ENCODE data around the gene FOXP1. TPM values are rescaled to one million over a fixed set of nuclear protein-coding genes. Genes with fewer than 3 reads are reported as not detected.
A peak's percentile ranks its signal among the peaks of the same experiment; 100 is the strongest.
"Not testable (repeated sequence)": the region's sequence is repeated elsewhere in the genome, so short reads cannot be mapped to it uniquely, and the experiment has no call there.

The FOXP1 gene
- total RNA-seq, 2 donors from 2014 or later, result 119 to 199 TPM

DNA sequence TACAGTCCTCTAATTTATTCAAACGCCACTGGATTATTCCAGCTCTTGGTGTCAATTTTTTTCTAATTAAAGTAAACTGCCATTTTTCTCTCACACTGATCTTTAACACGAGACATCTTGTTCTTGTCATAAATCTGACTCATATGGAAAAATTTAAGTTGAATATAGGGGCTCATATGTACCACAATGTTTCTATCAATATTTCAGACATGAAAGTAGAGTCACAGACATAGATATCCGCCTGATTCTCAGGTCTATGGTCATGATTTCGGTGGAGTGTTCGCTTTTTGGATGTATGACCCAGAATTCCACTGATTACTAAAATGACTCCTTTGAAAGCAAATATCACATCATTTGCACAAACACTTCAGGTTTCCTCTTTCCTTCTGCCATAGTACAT, 552.8 kb downstream of the FOXP1 start:
- Mint-ChIP-seq H3K9me3 (no peaks in the 10 kb centered on the region), H3K27ac (peak overlapping the region; percentile 51 to 81), H3K36me3 (peaks cover 30 to 52% of the 10 kb centered on the region in 2 donors)
- DNase-seq (ENCODE audit: low spot score in 2 of 2) (no peak), ATAC-seq (peak; percentile 72 to 77)

DNA sequence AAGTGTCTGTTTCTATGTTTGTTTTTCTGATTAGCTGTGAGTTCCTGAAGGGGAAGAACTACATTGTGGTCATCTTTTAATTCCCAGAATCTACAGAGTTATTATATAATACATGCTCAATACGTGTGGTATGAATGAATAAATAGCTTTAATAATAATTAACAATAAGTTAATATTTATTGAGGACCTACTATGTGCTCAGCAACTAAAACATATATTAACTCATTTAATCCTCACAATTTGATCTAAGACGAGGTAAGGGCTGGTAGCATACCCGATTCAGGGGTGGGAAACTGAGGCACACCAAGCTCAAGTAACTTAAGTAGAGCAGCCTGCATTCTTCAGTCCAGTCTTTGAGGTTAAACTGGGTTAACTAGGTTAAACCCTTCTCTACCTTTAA, 553.8 kb downstream of the FOXP1 start:
- peaks cover 24 to 50% of the 10 kb centered on the region in 2 donors for H3K36me3 Mint-ChIP-seq
- ATAC-seq (no peak), DNase-seq (ENCODE audit: low spot score in 2 of 2) (no peak)
- H3K27ac Mint-ChIP-seq, result peak overlapping the region in 1 of 2 donors; percentile 81
- H3K9me3 Mint-ChIP-seq, result no peaks in the 10 kb centered on the region

DNA sequence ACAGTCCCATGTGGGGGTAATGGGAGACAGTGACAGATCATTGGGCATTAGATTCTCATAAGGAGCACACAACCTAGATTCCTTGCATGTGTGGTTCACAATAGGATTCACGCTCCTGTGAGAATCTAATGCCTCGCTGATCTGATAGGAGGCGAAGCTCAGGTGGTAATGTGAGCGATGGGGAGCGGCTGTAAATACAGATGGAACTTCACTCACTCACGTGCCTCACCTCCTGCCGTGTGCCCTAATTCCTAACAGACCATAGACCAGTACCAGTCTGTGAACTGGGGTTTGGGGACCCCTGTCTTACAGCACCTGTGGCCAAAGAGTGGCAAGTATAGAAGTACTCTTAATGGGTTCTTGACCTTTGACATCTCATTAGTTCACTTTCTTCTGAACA, 554.7 kb downstream of the FOXP1 start:
- H3K27ac Mint-ChIP-seq, result no peak overlapping the region
- peaks cover 20 to 52% of the 10 kb centered on the region in 2 donors for H3K36me3 Mint-ChIP-seq
- DNase-seq (ENCODE audit: low spot score in 2 of 2), result no peak
- ATAC-seq, result no peak
- no peaks in the 10 kb centered on the region for H3K9me3 Mint-ChIP-seq

DNA sequence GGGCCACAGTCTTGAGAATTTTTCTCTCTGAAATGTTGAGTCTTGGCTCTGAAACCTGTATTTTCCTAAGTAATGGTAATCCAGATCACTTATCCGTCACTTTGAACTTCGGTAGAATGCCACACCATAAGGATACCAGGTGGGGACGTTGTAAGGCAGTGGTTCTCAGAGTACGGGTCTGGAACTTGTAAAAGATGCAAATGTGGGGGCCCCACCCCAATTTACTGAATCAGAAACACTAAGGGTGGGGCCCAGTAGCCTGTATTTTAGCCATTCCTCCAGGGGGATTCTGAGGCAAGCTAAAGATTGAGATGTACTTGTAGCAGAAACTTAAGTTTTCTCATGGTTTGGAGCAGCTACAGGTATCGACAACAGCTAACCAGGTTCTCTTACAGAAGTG, 555.3 kb downstream of the FOXP1 start:
- H3K27ac Mint-ChIP-seq, result peak overlapping the region in 1 of 2 donors; percentile 53
- no peak for DNase-seq (ENCODE audit: low spot score in 2 of 2)
- no peak for ATAC-seq
- no peaks in the 10 kb centered on the region for H3K9me3 Mint-ChIP-seq
- H3K36me3 Mint-ChIP-seq, result peaks cover 18 to 55% of the 10 kb centered on the region in 2 donors

DNA sequence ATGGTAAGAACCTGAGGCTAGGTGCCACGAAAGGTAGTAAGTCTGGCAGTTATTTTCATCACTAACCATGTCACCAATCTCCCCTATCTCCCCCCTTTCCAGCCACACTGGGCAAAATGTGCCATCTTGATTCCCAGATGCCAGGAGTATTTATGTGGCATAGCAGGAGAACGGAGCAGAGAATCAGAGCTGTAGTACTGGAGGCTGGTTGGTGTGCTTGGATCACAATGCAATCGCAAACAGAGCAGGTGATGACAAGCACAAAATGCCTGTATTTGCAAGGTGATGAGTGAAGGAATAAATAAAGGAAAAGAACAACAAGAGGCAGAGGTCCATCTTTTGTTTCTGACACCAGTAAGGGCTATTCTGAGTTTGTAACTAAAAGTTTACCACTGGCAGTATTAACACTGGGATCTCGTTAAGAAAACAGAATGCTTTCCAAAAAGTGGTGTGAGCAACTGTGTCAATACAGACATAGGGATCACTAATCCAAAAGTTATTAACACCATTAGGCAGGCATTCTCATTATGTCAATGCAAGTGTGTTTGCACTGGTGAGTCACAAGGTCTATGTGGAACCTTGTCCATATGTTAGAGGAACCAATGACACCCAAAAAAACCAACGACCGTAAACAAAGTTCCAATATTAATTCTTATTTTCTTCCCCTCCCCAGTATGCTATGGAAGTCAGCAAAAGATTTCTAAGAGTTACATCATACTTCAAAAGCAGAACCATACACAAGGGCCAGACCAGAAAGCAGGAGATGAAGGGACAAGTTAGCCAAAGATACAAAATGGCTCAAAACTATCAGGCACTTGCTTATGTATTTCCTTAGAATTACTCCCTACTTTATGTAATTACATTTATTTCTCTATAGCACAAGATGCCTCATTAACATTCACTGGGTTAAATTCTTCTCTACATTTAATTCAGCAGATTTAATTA, 556.6 kb downstream of the FOXP1 start:
- Mint-ChIP-seq H3K36me3 (peaks cover 13 to 52% of the 10 kb centered on the region in 2 donors), H3K9me3 (no peaks in the 10 kb centered on the region), H3K27ac (peak overlapping the region; percentile 4 to 60)
- ATAC-seq (no peak), DNase-seq (ENCODE audit: low spot score in 2 of 2) (no peak)

DNA sequence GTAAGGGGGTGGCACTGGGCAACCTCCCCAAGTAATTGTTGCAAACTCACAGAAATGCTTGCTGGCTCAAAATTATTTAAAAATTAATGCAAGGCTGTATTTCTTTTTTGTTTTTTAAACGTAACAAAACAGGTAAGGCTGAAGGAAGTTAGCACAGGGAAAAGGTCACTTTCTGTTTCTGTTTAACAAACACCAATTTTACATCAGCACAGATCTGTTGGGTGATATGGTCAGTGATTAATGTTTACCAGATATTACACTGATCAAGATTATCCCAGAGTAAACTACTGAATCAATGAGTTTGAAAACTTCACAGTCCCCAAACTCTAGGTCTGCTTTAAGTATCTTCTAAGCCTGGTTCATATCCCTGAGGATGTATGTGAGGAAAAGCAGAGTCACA, 558.0 kb downstream of the FOXP1 start:
- DNase-seq (ENCODE audit: low spot score in 2 of 2) (no peak), ATAC-seq (peak in 1 of 2 donors; percentile 40)
- peak overlapping the region; percentile 60 to 85 for H3K27ac Mint-ChIP-seq
- H3K9me3 Mint-ChIP-seq, result no peaks in the 10 kb centered on the region
- peaks cover 16 to 43% of the 10 kb centered on the region in 2 donors for H3K36me3 Mint-ChIP-seq

DNA sequence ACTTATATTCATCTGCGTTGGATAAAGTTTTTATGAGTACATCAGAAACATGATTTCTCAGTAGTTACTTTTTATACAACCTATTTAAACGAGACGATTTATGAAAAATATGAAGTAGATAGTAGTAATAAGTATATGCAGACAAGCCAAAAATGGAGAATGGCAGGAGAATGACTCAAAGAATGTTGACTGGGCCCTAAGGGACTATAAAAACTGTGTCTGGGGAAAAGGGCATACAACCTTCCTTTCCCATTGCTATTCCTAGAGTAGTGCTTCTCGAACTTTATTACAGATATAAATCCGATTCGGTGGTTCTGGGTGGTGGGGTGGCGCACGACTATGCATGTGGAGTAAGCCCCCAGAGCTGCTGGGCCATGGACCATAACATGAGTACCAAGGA, 558.5 kb downstream of the FOXP1 start:
- no peak for DNase-seq (ENCODE audit: low spot score in 2 of 2)
- ATAC-seq, result no peak
- peak overlapping the region; percentile 60 to 85 for H3K27ac Mint-ChIP-seq
- peaks cover 13 to 38% of the 10 kb centered on the region in 2 donors for H3K36me3 Mint-ChIP-seq
- no peaks in the 10 kb centered on the region for H3K9me3 Mint-ChIP-seq

DNA sequence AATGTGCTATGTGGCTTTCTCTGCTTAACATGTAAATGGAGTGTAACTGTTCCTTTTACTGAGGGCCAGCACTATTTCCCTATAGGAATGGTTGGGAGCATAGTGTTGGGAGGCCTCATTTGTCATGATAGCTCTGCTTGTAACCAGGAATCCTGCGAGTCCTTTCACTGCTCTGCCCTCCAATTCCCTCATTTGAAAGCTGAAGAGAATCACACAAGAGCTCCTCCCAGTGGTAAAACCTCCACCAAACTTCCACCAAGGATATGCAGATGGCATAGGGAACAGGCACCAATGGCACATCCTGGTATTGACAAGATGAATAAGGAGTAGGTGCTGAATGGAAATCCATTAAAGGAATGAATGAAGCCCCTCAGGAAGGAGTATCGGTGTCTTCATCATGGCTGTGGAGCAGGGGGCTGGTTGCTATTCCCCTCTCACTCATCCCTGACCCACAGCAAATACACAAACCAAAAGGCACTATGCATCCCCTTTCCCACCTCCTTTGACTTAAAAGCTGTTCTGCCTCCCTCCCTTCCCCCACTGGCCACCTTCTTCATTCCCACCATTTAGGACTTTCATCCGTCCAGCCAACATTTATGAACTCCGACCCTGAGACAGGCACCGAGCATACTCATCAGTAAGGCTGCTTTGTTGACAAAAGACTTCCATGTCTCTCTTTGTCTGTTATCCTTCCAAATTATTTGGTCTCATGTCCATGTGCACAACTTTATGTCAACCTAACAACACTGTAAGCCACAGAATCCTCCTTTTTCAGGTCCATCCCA, 560.8 kb downstream of the FOXP1 start:
- Mint-ChIP-seq H3K9me3 (no peaks in the 10 kb centered on the region), H3K27ac (peak overlapping the region in 1 of 2 donors; percentile 65), H3K36me3 (peaks cover 13 to 38% of the 10 kb centered on the region in 2 donors)
- DNase-seq (ENCODE audit: low spot score in 2 of 2), result no peak
- no peak for ATAC-seq

DNA sequence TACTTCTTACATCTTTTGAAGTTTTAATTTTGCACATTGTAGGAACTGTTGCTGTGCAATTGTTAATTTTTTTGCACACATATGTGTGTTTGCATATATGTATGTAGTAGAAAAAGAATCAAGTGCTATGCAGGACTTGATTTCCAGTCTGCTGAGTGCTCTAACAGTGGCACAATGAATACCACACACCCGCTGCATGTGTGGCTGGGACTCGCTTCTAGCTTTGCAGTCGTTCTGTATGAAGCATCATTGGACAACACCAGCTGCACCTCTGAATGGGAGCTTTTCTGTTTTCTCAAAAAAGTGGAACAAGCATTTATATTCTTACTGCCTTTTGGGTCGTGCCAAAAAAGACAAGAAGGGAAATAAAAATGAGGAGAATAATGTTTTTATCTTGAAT, 564.7 kb downstream of the FOXP1 start:
- H3K36me3 Mint-ChIP-seq, result peaks cover 28 to 41% of the 10 kb centered on the region in 2 donors
- DNase-seq (ENCODE audit: low spot score in 2 of 2), result no peak
- no peak for ATAC-seq
- peaks cover 0 to 4% of the 10 kb centered on the region in 2 donors for H3K9me3 Mint-ChIP-seq
- H3K27ac Mint-ChIP-seq, result no peak overlapping the region

DNA sequence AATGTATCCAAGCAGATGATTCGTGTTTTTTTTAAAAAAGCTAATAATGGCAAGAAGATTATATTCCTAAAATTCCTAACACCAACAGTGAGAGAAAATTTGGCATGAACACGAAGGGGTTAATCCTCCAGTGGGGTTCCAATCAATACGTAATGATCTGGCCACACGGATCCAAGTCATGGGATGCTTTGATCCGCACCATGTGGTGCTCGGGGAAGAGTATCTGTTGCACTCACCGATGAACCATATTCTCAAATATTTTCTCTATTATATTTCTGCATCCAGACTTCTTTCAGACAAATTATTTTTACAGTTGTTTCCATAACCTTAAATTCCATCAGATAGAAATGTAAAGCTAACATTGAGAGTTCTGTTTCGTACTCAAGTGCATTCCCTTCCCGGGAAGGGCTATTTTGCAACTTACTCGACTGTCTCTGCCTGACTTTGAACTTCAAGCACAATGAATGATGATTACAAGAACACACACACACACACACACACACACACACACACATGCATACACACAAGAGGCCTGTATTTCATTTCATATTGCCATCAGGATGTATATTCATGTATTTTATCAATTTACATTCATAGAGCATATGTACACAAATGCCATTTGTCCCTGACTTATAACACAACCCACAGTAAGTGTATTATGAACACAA, 567.2 kb downstream of the FOXP1 start:
- H3K36me3 Mint-ChIP-seq, result peaks cover 36 to 48% of the 10 kb centered on the region in 2 donors
- no peak overlapping the region for H3K27ac Mint-ChIP-seq
- ATAC-seq, result no peak

DNA sequence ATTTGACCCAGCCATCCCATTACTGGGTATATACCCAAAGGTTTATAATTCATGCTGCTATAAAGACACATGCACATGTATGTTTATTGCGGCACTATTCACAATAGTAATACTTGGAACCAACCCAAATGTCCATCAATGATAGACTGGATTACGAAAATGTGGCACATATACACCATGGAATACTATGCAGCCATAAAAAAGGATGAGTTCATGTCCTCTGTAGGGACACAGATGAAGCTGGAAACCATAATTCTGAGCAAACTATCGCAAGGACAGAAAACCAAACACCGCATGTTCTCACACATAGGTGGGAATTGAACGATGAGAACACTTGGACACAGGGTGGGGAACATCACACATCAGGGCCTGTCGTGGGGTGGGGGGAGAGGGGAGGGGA, 568.9 kb downstream of the FOXP1 start:
- not testable (repeated sequence) for H3K27ac Mint-ChIP-seq; H3K9me3 Mint-ChIP-seq; DNase-seq (ENCODE audit: low spot score in 2 of 2); ATAC-seq
- H3K36me3 Mint-ChIP-seq, result peaks cover 29 to 46% of the 10 kb centered on the region in 2 donors

More for the DNA sequence above, 567.2 kb downstream of the FOXP1 start:
- peaks cover 0 to 4% of the 10 kb centered on the region in 2 donors for H3K9me3 Mint-ChIP-seq
- no peak for DNase-seq (ENCODE audit: low spot score in 2 of 2)

DNA sequence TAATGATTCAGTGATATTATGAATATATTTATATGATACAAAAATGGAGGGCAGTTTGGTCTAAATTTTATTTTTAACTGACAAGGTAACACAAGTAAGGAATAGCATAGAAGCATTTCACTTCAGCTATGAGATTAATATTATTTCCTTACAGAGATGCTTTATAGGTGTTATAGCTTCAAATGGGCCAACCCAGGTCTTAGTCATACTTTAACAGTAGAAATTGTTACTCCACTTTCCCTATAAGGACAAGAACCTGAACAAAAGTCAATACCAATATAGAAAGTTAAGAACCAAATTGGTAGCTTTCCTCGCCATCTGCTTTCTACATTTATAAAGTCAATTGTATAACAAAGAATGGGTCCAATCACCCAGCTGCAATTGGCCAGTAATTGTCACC, 570.6 kb downstream of the FOXP1 start:
- Mint-ChIP-seq H3K36me3 (peaks cover 29 to 46% of the 10 kb centered on the region in 2 donors), H3K9me3 (peaks cover 0 to 4% of the 10 kb centered on the region in 2 donors), H3K27ac (peak overlapping the region in 1 of 2 donors; percentile 65)
- DNase-seq (ENCODE audit: low spot score in 2 of 2) (no peak), ATAC-seq (no peak)

DNA sequence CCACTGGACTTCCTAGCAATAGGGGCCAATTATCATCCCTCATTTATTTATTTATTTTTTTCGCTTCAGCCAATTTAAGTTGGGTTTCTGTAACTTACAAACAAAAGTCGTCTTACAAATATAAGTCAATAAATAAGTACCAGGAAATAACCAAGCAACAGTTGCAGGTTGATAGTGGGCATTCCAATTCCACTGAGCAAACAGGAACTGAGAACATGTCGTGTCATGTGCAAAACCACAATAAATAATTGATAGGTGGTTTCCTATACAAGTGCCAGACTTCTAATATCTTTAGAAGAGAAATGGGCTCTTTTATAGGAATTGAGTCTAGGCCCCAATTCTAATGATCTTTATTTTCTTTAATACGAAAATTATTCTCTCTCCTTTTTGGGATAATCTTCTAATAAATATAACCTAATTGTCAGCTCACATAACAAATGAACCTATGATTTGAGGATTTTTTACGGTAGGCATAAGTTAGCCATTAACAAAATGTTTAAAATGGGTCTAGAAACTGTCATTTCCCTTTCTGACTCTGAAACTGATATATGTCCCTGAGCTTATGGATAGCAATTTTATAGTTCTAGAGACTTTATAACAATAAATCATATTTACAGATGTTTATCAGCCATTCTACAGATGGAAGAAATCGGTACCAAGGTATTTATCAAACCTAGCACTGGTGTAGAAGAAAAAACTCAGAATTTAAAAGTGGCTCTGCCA, 571.8 kb downstream of the FOXP1 start:
- no peak for ATAC-seq
- Mint-ChIP-seq H3K27ac (peak overlapping the region; percentile 92 to 95), H3K9me3 (peaks cover 0 to 4% of the 10 kb centered on the region in 2 donors), H3K36me3 (peaks cover 29 to 46% of the 10 kb centered on the region in 2 donors)
- DNase-seq (ENCODE audit: low spot score in 2 of 2), result no peak

DNA sequence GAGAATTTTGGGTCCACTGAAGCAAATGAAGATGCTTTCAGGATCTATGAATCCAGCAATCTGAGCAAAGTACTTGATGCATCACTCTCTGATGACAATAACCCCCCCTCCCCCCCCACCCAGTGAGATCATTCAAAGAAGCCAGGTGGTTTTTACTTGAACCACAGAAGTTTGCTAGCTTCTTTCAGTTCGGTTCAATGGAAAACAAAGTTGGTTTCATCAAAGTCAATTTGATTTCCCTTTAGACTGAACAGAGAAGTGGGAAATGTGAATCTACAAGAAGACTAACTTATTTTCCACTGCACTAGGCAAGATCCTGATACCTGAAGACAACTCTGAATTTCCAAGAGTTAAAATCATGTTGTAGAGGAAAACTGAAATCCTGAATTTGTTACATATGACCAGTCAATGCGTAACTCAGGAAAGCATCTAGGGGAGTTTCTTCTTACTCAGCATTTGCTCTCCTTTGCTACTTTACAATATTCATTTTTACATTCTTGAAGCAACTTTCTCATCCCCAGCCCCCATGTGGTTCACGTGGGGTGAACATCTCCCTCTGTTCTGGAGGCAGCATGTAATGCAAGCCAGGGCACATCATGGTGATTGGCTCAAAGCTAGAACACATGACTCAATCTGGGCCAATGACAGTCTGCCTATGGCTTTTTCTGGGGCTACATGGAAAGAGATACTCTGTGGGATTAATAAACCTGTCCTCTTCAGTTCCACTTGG, 572.6 kb downstream of the FOXP1 start:
- peak overlapping the region; percentile 93 to 95 for H3K27ac Mint-ChIP-seq
- peaks cover 23 to 40% of the 10 kb centered on the region in 2 donors for H3K36me3 Mint-ChIP-seq
- ATAC-seq, result peak; percentile 84 to 89
- DNase-seq (ENCODE audit: low spot score in 2 of 2), result peak; percentile 64 to 66
- peaks cover 0 to 4% of the 10 kb centered on the region in 2 donors for H3K9me3 Mint-ChIP-seq

DNA sequence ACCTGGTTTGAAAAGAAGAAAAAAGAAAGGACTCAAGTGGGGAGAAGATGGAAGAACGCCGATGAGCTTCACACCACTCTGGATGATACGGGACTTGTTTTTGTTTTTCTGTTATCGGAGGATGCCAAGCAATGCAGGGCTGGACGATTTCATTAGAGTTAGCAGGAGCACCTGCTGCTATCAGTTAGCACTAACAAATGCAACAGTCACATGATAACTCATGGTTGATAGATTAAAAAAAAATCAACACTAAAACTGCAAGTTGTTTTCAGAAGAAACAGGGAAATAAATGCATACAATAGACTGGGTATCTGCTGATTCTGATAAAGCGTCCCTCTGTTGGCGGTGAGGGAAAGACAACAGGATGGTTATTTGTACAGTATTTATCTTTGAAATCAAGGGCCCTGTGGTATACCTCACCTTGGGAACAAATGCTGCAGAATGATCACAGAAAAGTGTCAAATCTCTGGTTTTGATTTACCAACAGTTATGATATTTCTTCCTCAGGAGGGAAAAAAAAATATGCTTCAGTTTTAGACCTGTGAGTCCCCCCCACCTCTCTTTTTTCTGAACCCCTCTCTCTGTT, 575.1 kb downstream of the FOXP1 start:
- peaks cover 9 to 15% of the 10 kb centered on the region in 2 donors for H3K36me3 Mint-ChIP-seq

More for the DNA sequence above, 575.1 kb downstream of the FOXP1 start:
- DNase-seq (ENCODE audit: low spot score in 2 of 2) (no peak), ATAC-seq (no peak)
- H3K27ac Mint-ChIP-seq, result peak overlapping the region; percentile 72 to 86
- H3K9me3 Mint-ChIP-seq, result no peaks in the 10 kb centered on the region

Measured in activated naive CD4-positive, alpha-beta T cell treated with anti-CD3 and anti-CD28 coated beads, Interleukin-2, amount 50 U/mL, for 72 hours (primary cell).